ENCODE data around the gene ALOX5.

DNA sequence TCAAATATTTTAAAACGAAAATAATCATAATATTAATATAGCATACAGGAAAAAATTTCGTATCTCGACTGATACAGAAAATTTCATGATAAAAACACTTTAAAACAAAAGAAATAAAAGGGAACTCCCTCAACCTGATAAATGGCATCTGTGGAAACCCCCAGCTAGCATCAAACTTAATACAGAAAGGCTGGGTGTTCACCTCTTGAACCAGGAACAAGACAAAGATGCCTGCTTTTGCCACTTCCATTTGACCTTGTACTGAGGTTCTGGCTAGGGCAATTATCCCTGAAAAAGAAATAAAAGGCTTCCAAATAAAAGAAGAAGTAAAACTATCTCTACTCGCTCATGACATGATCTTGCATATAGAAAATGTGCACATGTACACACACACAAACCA is 2.5 kb upstream of the ALOX5 start:
- TF ChIP-seq POLR2A (IDR thresholded peaks at IDR 0.05; ENCODE audit: low read length) (no peak), GATA1 (IDR thresholded peaks at IDR 0.05; ENCODE audit: low read depth, low read length) (no peak)
